ENCODE measurements around the gene SGPL1.

DNA sequence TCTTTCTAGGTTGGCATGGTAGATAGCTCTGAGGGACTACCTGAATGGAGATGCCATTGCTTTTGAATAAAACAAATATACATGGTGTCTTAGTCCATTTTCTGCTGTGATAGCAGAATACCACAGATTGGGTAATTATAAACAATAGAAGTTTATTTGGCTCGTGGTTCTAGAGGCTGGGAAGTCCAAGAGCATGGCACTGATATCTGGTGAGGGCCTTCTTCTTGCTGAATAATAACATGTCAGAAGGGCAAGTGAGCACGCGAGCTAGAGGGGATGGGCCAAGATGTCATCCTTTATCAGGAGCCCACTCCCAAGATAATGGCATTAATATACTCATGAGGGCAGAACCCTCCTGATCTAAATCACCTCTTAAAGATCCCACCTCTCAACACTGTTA, 21.9 kb downstream of the SGPL1 start:
- no peak for TF ChIP-seq POLR2A (IDR thresholded peaks at IDR 0.05)
- TF ChIP-seq, protein P1, sequence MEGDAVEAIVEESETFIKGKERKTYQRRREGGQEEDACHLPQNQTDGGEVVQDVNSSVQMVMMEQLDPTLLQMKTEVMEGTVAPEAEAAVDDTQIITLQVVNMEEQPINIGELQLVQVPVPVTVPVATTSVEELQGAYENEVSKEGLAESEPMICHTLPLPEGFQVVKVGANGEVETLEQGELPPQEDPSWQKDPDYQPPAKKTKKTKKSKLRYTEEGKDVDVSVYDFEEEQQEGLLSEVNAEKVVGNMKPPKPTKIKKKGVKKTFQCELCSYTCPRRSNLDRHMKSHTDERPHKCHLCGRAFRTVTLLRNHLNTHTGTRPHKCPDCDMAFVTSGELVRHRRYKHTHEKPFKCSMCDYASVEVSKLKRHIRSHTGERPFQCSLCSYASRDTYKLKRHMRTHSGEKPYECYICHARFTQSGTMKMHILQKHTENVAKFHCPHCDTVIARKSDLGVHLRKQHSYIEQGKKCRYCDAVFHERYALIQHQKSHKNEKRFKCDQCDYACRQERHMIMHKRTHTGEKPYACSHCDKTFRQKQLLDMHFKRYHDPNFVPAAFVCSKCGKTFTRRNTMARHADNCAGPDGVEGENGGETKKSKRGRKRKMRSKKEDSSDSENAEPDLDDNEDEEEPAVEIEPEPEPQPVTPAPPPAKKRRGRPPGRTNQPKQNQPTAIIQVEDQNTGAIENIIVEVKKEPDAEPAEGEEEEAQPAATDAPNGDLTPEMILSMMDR (IDR thresholded peaks at IDR 0.05) = no peak
